MM.1S (cell line): ENCODE data around the gene PVR.

Experiments used
- DNase-seq: peaks from one replicate; pipeline ENCODE4 v3.0.0-alpha.2; 2015
- H2AFZ ChIP-seq: fragments of 300-600 bp; sonication (generic); 2 replicates; pipeline ENCODE4 v1.6.0; 2016; ENCODE audit warnings: antibody characterized with exemption, low read length
- H3F3A ChIP-seq: fragments of 300-600 bp; sonication (generic); 2 replicates; pipeline ENCODE4 v1.6.1; 2016; ENCODE audit warnings: mild to moderate bottlenecking, antibody characterized with exemption, low read length, moderate library complexity, mixed read lengths; ENCODE audit not compliant: insufficient read depth
- H3K27ac ChIP-seq: fragments of 300-600 bp; sonication (generic); 2 replicates; pipeline ENCODE4 v1.5.1; 2016; ENCODE audit warnings: mild to moderate bottlenecking, low read length
- H3K27me3 ChIP-seq: fragments of 300-600 bp; sonication (generic); replicated peaks from 2 replicates; pipeline ENCODE4 v1.6.0; 2016; ENCODE audit warnings: low read length; ENCODE audit not compliant: insufficient read depth
- H3K36me3 ChIP-seq: fragments of 300-600 bp; sonication (generic); replicated peaks from 2 replicates; pipeline ENCODE4 v1.6.1; 2016; ENCODE audit warnings: mild to moderate bottlenecking, low read length, mixed read lengths; ENCODE audit not compliant: insufficient read depth
- H3K4me1 ChIP-seq: fragments of 300-600 bp; sonication (generic); 2 replicates; pipeline ENCODE4 v1.6.1; 2016; ENCODE audit warnings: low read length, mixed read lengths
- H3K4me2 ChIP-seq: fragments of 300-600 bp; sonication (generic); 2 replicates; pipeline ENCODE4 v1.6.0; 2016; ENCODE audit warnings: low read depth, low read length
- H3K4me3 ChIP-seq: fragments of 300-600 bp; sonication (generic); 2 replicates; pipeline ENCODE4 v1.5.1; 2016; ENCODE audit warnings: low read length, mixed read lengths
- H3K79me2 ChIP-seq: fragments of 300-600 bp; sonication (generic); 2 replicates; pipeline ENCODE4 v1.6.1; 2016; ENCODE audit warnings: mixed run types, low read length, mixed read lengths
- H3K9ac ChIP-seq: fragments of 300-600 bp; sonication (generic); 2 replicates; pipeline ENCODE4 v1.6.1; 2016; ENCODE audit warnings: low read length, mixed read lengths
- H3K9me2 ChIP-seq: fragments of 300-600 bp; sonication (generic); replicated peaks from 2 replicates; pipeline ENCODE4 v1.6.1; 2016; ENCODE audit warnings: mild to moderate bottlenecking, low read length, mixed read lengths; ENCODE audit not compliant: insufficient read depth
- H3K9me3 ChIP-seq: fragments of 300-600 bp; sonication (generic); replicated peaks from 2 replicates; pipeline ENCODE4 v1.6.1; 2016; ENCODE audit warnings: mild to moderate bottlenecking, low read length, mixed read lengths; ENCODE audit not compliant: insufficient read depth
- H4K20me1 ChIP-seq: fragments of 300-600 bp; sonication (generic); 2 replicates; pipeline ENCODE4 v1.6.1; 2016; ENCODE audit warnings: mild to moderate bottlenecking, low read length, moderate library complexity, mixed read lengths; ENCODE audit not compliant: insufficient read depth
- CTCF ChIP-seq: fragments of 300-600 bp; sonication (generic); IDR thresholded peaks from 2 replicates; pipeline ENCODE4 v1.5.1; 2016; ENCODE audit warnings: antibody characterized with exemption, low read length, mixed read lengths
- EZH2 ChIP-seq: fragments of 300-600 bp; sonication (generic); optimal IDR thresholded peaks from 2 replicates; pipeline ENCODE3; 2017; ENCODE audit warnings: low read depth, mild to moderate bottlenecking, antibody characterized with exemption, low read length, mixed read lengths
- EZH2phosphoT487 ChIP-seq: fragments of 300-600 bp; sonication (generic); IDR thresholded peaks from 2 replicates; pipeline ENCODE4 v1.6.1; 2018; ENCODE audit warnings: antibody characterized with exemption, low read length

The PVR gene

GRCh38 chr19:44602081-44602480 is 41.6 kb upstream of the PVR start:
- TF ChIP-seq CTCF, result no peak
- no peak for TF ChIP-seq EZH2phosphoT487
- no peak for TF ChIP-seq EZH2
- no peak overlapping the region for H3K9ac ChIP-seq
- no peaks in the 10 kb centered on the region for H4K20me1 ChIP-seq
- H3K4me2 ChIP-seq, result no peak overlapping the region
- H3K4me1 ChIP-seq, result no peaks in the 10 kb centered on the region
- no peaks in the 10 kb centered on the region for H3F3A ChIP-seq
- peaks cover 50% of the 10 kb centered on the region for H3K27me3 ChIP-seq
- no peaks in the 10 kb centered on the region for H3K9me3 ChIP-seq
- DNase-seq, result no peak
- H3K27ac ChIP-seq, result no peak overlapping the region
- H3K9me2 ChIP-seq, result no peaks in the 10 kb centered on the region
- no peaks in the 10 kb centered on the region for H3K36me3 ChIP-seq
- H2AFZ ChIP-seq, result no peak overlapping the region
- H3K79me2 ChIP-seq, result no peaks in the 10 kb centered on the region
- no peak overlapping the region for H3K4me3 ChIP-seq

- TF ChIP-seq EZH2, result no peak
- no peak overlapping the region for H3K4me2 ChIP-seq
Observed at GRCh38 chr19:44603201-44603945, 40.3 kb upstream of the PVR start.

GRCh38 chr19:44604241-44604640 is 39.5 kb upstream of the PVR start:
- Histone ChIP-seq H3K9me2 (no peaks in the 10 kb centered on the region), H3K27me3 (peaks cover 43% of the 10 kb centered on the region), H3K9ac (no peak overlapping the region), H3K4me3 (no peak overlapping the region), H3K36me3 (no peaks in the 10 kb centered on the region), H3K79me2 (no peaks in the 10 kb centered on the region), H3K4me2 (no peak overlapping the region), H3K9me3 (no peaks in the 10 kb centered on the region), H3F3A (no peaks in the 10 kb centered on the region), H3K4me1 (no peaks in the 10 kb centered on the region), H2AFZ (no peak overlapping the region), H4K20me1 (no peaks in the 10 kb centered on the region), H3K27ac (no peak overlapping the region)
- TF ChIP-seq CTCF (no peak), EZH2 (no peak), EZH2phosphoT487 (no peak)
- DNase-seq, result no peak

More at GRCh38 chr19:44603201-44603945, 40.3 kb upstream of the PVR start:
- Histone ChIP-seq H3F3A (no peaks in the 10 kb centered on the region), H3K9me3 (no peaks in the 10 kb centered on the region), H3K27ac (no peak overlapping the region), H2AFZ (no peak overlapping the region), H3K9ac (no peak overlapping the region), H3K4me3 (no peak overlapping the region), H3K27me3 (peaks cover 46% of the 10 kb centered on the region), H3K79me2 (no peaks in the 10 kb centered on the region), H4K20me1 (no peaks in the 10 kb centered on the region), H3K4me1 (no peaks in the 10 kb centered on the region), H3K9me2 (no peaks in the 10 kb centered on the region), H3K36me3 (no peaks in the 10 kb centered on the region)
- no peak for DNase-seq

- no peak overlapping the region for H3K9ac ChIP-seq
- H2AFZ ChIP-seq, result no peak overlapping the region
- TF ChIP-seq CTCF (no peak), EZH2phosphoT487 (no peak), EZH2 (no peak)
- H3K27ac ChIP-seq, result no peak overlapping the region
- no peak overlapping the region for H3K4me3 ChIP-seq
- no peaks in the 10 kb centered on the region for H4K20me1 ChIP-seq
- no peak for DNase-seq
- H3K9me3 ChIP-seq, result no peaks in the 10 kb centered on the region
- no peaks in the 10 kb centered on the region for H3K4me1 ChIP-seq
- H3K79me2 ChIP-seq, result no peaks in the 10 kb centered on the region
- no peaks in the 10 kb centered on the region for H3F3A ChIP-seq
- no peaks in the 10 kb centered on the region for H3K36me3 ChIP-seq
- H3K4me2 ChIP-seq, result no peak overlapping the region
- H3K9me2 ChIP-seq, result no peaks in the 10 kb centered on the region
- peaks cover 33% of the 10 kb centered on the region for H3K27me3 ChIP-seq
Observed at GRCh38 chr19:44605547-44605946, 38.2 kb upstream of the PVR start.
